HepG2 (cell line): ENCODE data around the gene SMG5. TPM values are rescaled to one million over a fixed set of nuclear protein-coding genes. Genes with fewer than 3 reads are reported as not detected.

ENCODE experiments used
- AGO2 ChIP-seq: fragments of 200-400 bp; formaldehyde crosslinking; optimal IDR thresholded peaks from 2 replicates; pipeline ENCODE3; 2017; ENCODE audit warnings: mild to moderate bottlenecking, low read depth, low read length, moderate library complexity
- GZF1 ChIP-seq: sonication (generic); formaldehyde crosslinking; IDR thresholded peaks from 2 replicates; pipeline ENCODE4 v1.5.1; 2020; ENCODE audit warnings: mild to moderate bottlenecking, missing genetic modification reagents
- MYNN ChIP-seq: sonication (generic); formaldehyde crosslinking; IDR thresholded peaks from 2 replicates; pipeline ENCODE4 v1.4.0; 2020; ENCODE audit warnings: mild to moderate bottlenecking, low read depth, missing genetic modification reagents
- RFX5 ChIP-seq: IDR thresholded peaks from 2 replicates; pipeline ENCODE4 v1.6.1; 2011; ENCODE audit warnings: low read depth, low read length, improper control_type of control experiment
- SMAD9 ChIP-seq: sonication (generic); formaldehyde crosslinking; IDR thresholded peaks from 2 replicates; pipeline ENCODE4 v1.5.1; 2020; ENCODE audit warnings: mild to moderate bottlenecking, missing genetic modification reagents
- SMYD3 ChIP-seq: sonication (generic); formaldehyde crosslinking; IDR thresholded peaks from 2 replicates; pipeline ENCODE4 v1.8.1; 2023; ENCODE audit warnings: mild to moderate bottlenecking, missing genetic modification reagents
- TARDBP ChIP-seq: sonication (generic); formaldehyde crosslinking; IDR thresholded peaks from 2 replicates; pipeline ENCODE4 v1.8.0; 2022; ENCODE audit warnings: mild to moderate bottlenecking, missing genetic modification reagents
- ZFP1 ChIP-seq: IDR thresholded peaks from 2 replicates; pipeline ENCODE4 v1.6.1; 2016
- ZMYM2 ChIP-seq: sonication (generic); formaldehyde crosslinking; IDR thresholded peaks from 2 replicates; pipeline ENCODE4 v1.8.0; 2022; ENCODE audit warnings: mild to moderate bottlenecking, missing genetic modification reagents
- ZNF431 ChIP-seq: sonication (generic); formaldehyde crosslinking; IDR thresholded peaks from 2 replicates; pipeline ENCODE4 v1.9.0; 2022; ENCODE audit warnings: missing genetic modification reagents, low read depth, mild to moderate bottlenecking, borderline replicate concordance
- ZNF558 ChIP-seq: sonication (generic); formaldehyde crosslinking; IDR thresholded peaks from 2 replicates; pipeline ENCODE4 v1.9.0; 2022; ENCODE audit warnings: mild to moderate bottlenecking, missing genetic modification reagents, borderline replicate concordance
- ZNF563 ChIP-seq: sonication (generic); formaldehyde crosslinking; IDR thresholded peaks from 2 replicates; pipeline ENCODE4 v1.8.0; 2022; ENCODE audit warnings: mild to moderate bottlenecking, moderate library complexity, missing genetic modification reagents
- ZNF678 ChIP-seq: sonication (generic); formaldehyde crosslinking; IDR thresholded peaks from 2 replicates; pipeline ENCODE4 v1.4.0; 2020; ENCODE audit warnings: mild to moderate bottlenecking, missing genetic modification reagents
- ZNF781 ChIP-seq: sonication (generic); formaldehyde crosslinking; IDR thresholded peaks from 2 replicates; pipeline ENCODE4 v1.5.1; 2020; ENCODE audit warnings: borderline replicate concordance, mild to moderate bottlenecking, missing genetic modification reagents; ENCODE audit errors: not compliant biosample characterization
- polyA plus RNA-seq, 8 experiments: library from polyadenylated mRNA; depleted of rRNA in 3 of 8; stranded (reverse) in 7 of 8; unstranded in 1 of 8; fragments of >200 nt; fragmentation: Illumina TruSeq in 4 of 8; extraction: Trizol in 4 of 8; gene quantifications; 2 replicates each; pipeline versions ENCODE4 v1.2.1 to v1.2.3, GENCODE V29; 2011 to 2016; ENCODE audit warnings: low read depth in 4 of 8, missing spikeins in 1 of 8, mixed read lengths in 1 of 8; ENCODE audit not compliant: insufficient read depth in 1 of 8
- total RNA-seq, 5 experiments: library from RNA; depleted of rRNA; stranded (reverse); fragments of >200 nt; fragmentation: Illumina TruSeq; extraction: Trizol; gene quantifications; 2 replicates each; pipeline ENCODE4 v1.2.3, GENCODE V29; 2016; ENCODE audit warnings: low read depth in 1 of 5
- TF ChIP-seq, protein P1 (sequence below): IDR thresholded peaks from 2 replicates; pipeline ENCODE4 v1.6.1; 2016; ENCODE audit warnings: missing compliant biosample characterization, missing genetic modification reagents, borderline replicate concordance
- TF ChIP-seq, protein P2 (sequence below): sonication (generic); formaldehyde crosslinking; IDR thresholded peaks from 2 replicates; pipeline ENCODE4 v1.4.0; 2020; ENCODE audit warnings: missing genetic modification reagents, mild to moderate bottlenecking, borderline replicate concordance
- TF ChIP-seq, protein P3 (sequence below), 2 experiments: sonication (generic) in 1 of 2; formaldehyde crosslinking in 1 of 2; IDR thresholded peaks; 2 replicates each; pipeline versions ENCODE4 v1.6.1 to v1.9.0; 2014 to 2022; ENCODE audit warnings: antibody characterized with exemption in 1 of 2, borderline replicate concordance in 1 of 2, inconsistent platforms in 1 of 2, low read depth in 1 of 2, missing genetic modification reagents in 1 of 2

The SMG5 gene
- total and polyA plus RNA-seq, 2 of the 13 experiments (the other 11 are each of a cell fraction or from before 2014, with no cell fraction given) = 50.5 to 84.0 TPM

DNA sequence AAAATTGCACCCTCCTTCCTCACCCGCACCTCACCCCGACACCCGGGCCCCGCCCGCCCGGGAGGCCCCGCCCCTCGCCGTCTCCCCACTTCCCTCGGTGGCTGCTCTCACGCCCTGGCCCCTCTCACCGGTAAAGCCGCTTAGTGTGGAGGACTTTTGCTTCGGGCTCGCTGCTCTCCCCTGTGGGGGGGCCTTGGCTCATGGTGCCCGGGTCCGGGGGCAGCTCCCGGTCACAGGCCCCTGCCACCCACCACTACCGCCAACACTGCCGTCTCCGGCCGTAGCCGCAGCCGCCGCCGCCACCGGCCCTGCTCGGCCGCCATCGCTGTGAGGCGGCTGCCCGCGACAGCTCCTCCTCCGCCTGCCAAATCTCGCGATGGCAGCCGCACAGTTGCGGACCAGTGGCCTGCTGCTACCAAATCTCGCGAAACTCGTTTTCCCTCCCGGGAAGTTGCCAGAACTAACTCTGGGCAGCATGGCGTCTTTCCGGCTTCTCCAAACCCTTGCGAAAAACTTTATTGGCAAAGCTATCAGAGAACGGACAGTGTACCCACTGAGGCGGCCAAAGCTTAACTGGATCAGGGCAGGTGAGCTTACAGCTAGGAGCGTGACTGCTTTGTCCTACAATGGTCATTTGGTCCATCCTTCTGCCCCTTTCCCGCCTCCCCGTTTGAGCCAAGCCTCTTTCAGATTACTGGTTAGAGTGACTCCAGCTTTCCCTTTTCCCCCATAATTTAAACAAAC, at the start of gene SMG5 (continued):
- TF ChIP-seq, protein P1, sequence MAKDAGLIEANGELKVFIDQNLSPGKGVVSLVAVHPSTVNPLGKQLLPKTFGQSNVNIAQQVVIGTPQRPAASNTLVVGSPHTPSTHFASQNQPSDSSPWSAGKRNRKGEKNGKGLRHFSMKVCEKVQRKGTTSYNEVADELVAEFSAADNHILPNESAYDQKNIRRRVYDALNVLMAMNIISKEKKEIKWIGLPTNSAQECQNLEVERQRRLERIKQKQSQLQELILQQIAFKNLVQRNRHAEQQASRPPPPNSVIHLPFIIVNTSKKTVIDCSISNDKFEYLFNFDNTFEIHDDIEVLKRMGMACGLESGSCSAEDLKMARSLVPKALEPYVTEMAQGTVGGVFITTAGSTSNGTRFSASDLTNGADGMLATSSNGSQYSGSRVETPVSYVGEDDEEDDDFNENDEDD = peak; percentile 91
- peak; percentile 96 for TF ChIP-seq AGO2
- TF ChIP-seq ZMYM2 = no peak
- TF ChIP-seq ZNF781 (CRISPR knock-in tag) = peak; percentile 55
- peak; percentile 81 for TF ChIP-seq ZFP1
- no peak for TF ChIP-seq MYNN (CRISPR knock-in tag)
- TF ChIP-seq RFX5 = no peak
- TF ChIP-seq ZNF431 (CRISPR knock-in tag) = peak; percentile 75; the same call in 1 of the 2 replicates
- TF ChIP-seq SMAD9 = peak; percentile 65; the same call in 1 of the 2 replicates
- TF ChIP-seq, protein P2, sequence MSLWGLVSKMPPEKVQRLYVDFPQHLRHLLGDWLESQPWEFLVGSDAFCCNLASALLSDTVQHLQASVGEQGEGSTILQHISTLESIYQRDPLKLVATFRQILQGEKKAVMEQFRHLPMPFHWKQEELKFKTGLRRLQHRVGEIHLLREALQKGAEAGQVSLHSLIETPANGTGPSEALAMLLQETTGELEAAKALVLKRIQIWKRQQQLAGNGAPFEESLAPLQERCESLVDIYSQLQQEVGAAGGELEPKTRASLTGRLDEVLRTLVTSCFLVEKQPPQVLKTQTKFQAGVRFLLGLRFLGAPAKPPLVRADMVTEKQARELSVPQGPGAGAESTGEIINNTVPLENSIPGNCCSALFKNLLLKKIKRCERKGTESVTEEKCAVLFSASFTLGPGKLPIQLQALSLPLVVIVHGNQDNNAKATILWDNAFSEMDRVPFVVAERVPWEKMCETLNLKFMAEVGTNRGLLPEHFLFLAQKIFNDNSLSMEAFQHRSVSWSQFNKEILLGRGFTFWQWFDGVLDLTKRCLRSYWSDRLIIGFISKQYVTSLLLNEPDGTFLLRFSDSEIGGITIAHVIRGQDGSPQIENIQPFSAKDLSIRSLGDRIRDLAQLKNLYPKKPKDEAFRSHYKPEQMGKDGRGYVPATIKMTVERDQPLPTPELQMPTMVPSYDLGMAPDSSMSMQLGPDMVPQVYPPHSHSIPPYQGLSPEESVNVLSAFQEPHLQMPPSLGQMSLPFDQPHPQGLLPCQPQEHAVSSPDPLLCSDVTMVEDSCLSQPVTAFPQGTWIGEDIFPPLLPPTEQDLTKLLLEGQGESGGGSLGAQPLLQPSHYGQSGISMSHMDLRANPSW (CRISPR knock-in tag) = no peak
- TF ChIP-seq, protein P3, sequence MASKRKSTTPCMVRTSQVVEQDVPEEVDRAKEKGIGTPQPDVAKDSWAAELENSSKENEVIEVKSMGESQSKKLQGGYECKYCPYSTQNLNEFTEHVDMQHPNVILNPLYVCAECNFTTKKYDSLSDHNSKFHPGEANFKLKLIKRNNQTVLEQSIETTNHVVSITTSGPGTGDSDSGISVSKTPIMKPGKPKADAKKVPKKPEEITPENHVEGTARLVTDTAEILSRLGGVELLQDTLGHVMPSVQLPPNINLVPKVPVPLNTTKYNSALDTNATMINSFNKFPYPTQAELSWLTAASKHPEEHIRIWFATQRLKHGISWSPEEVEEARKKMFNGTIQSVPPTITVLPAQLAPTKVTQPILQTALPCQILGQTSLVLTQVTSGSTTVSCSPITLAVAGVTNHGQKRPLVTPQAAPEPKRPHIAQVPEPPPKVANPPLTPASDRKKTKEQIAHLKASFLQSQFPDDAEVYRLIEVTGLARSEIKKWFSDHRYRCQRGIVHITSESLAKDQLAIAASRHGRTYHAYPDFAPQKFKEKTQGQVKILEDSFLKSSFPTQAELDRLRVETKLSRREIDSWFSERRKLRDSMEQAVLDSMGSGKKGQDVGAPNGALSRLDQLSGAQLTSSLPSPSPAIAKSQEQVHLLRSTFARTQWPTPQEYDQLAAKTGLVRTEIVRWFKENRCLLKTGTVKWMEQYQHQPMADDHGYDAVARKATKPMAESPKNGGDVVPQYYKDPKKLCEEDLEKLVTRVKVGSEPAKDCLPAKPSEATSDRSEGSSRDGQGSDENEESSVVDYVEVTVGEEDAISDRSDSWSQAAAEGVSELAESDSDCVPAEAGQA (IDR thresholded peaks at IDR 0.05; ENCODE audit: low read depth) = peak; percentile 97
- TF ChIP-seq, protein P3 (CRISPR knock-in tag; IDR thresholded peaks at IDR 0.05; ENCODE audit: borderline replicate concordance) = peak; percentile 14; the same call in 1 of the 2 replicates
- TF ChIP-seq ZNF678 (CRISPR knock-in tag) = no peak
- no peak; the same call in 1 of the 2 replicates for TF ChIP-seq ZNF558 (CRISPR knock-in tag)
- peak; percentile 70 for TF ChIP-seq TARDBP (CRISPR knock-in tag)
- peak; percentile 63; the same call in 1 of the 2 replicates for TF ChIP-seq GZF1
- no peak for TF ChIP-seq SMYD3 (CRISPR knock-in tag)
- TF ChIP-seq ZNF563 (CRISPR knock-in tag) = peak; percentile 85
